ENCODE data around the gene AGBL1. TPM values are rescaled to one million over a fixed set of nuclear protein-coding genes. Genes with fewer than 3 reads are reported as not detected.

Gene AGBL1
- total and polyA plus RNA-seq, 2 donors (not counting 1 experiment from before 2014, with no cell fraction given), result not detected

DNA sequence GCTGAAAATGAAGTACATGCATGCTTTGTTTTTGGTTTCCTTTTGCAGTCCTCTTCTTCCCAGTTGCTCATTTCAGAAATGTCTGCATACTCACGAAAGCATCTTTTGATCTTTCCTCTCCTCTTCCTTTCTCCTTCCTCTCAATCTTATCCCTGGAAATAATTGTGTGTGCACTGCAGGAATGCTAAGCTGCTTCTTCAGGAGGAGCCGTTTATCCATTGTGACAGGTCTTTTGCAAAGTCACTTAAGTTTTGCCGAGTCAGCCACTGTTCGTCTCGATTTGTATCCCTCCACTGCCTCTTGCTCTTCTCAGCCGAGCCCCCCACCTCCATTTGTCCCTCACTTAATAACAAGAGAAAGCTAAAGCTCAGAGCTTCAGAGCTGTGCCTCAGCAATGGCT lies 597.6 kb downstream of the AGBL1 start:
- intact Hi-C loops (cut with micrococcal nuclease), result no loop called here
- DNase-seq (no peak), ATAC-seq (ENCODE audit: low read depth) (no peak)
- no peaks in the 10 kb centered on the region for H3K79me2 ChIP-seq (ENCODE audit: control insufficient read depth, insufficient read depth, low read length)
- Mint-ChIP-seq H3K4me3 (no peak overlapping the region), H3K9me3 (ENCODE audit: insufficient read depth) (no peaks in the 10 kb centered on the region), H3K4me1 (no peaks in the 10 kb centered on the region), H3K27ac (no peak overlapping the region), H3K27me3 (no peaks in the 10 kb centered on the region)
- POLR2A ChIA-PET, result no interaction called here
- no peaks in the 10 kb centered on the region for H4K20me1 ChIP-seq (ENCODE audit: control insufficient read depth, insufficient read depth, low read length, poor library complexity, severe bottlenecking)
- no peaks in the 10 kb centered on the region for H3K4me1 ChIP-seq (ENCODE audit: control insufficient read depth in 2 of 2, insufficient read depth in 2 of 2, low read length in 2 of 2)
- TF ChIP-seq, protein P1, sequence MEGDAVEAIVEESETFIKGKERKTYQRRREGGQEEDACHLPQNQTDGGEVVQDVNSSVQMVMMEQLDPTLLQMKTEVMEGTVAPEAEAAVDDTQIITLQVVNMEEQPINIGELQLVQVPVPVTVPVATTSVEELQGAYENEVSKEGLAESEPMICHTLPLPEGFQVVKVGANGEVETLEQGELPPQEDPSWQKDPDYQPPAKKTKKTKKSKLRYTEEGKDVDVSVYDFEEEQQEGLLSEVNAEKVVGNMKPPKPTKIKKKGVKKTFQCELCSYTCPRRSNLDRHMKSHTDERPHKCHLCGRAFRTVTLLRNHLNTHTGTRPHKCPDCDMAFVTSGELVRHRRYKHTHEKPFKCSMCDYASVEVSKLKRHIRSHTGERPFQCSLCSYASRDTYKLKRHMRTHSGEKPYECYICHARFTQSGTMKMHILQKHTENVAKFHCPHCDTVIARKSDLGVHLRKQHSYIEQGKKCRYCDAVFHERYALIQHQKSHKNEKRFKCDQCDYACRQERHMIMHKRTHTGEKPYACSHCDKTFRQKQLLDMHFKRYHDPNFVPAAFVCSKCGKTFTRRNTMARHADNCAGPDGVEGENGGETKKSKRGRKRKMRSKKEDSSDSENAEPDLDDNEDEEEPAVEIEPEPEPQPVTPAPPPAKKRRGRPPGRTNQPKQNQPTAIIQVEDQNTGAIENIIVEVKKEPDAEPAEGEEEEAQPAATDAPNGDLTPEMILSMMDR (IDR thresholded peaks at IDR 0.05), result no peak
- no peak for TF ChIP-seq EZH2 (IDR thresholded peaks at IDR 0.05; ENCODE audit: borderline replicate concordance, insufficient read depth, low read depth, low read length, poor library complexity, severe bottlenecking)
- H3K36me3 ChIP-seq (replicated peaks in 1 of 2; ENCODE audit: control extremely low read depth in 1 of 2, control insufficient read depth in 1 of 2, extremely low read depth in 1 of 2, insufficient read depth in 2 of 2, low read length in 1 of 2), result no peaks in the 10 kb centered on the region
- no peak overlapping the region for H3K4me2 ChIP-seq (replicated peaks; ENCODE audit: low read depth, low read length, poor library complexity, severe bottlenecking)
- no peaks in the 10 kb centered on the region for H3K27me3 ChIP-seq (replicated peaks in 1 of 4; ENCODE audit: control extremely low read depth in 1 of 4, control insufficient read depth in 3 of 4, insufficient read depth in 4 of 4, low read length in 3 of 4)
- no peak overlapping the region for H3K9ac ChIP-seq (ENCODE audit: low read length)
- no peaks in the 10 kb centered on the region for H3K9me3 ChIP-seq (ENCODE audit: control extremely low read depth in 1 of 3, control insufficient read depth in 2 of 3, insufficient read depth in 1 of 3, low read length in 2 of 3)
- no peak overlapping the region for H2AFZ ChIP-seq (ENCODE audit: insufficient read depth, low read depth, low read length, poor library complexity, severe bottlenecking)
- no peak overlapping the region for H3K4me3 ChIP-seq (ENCODE audit: control extremely low read depth in 1 of 5, extremely low read depth in 1 of 5, insufficient read depth in 1 of 5, low read depth in 2 of 5, low read length in 4 of 5)
- CTCF ChIA-PET, result no interaction called here
- 63% methylated on average over 5 of the region's 6 CpGs for WGBS (ENCODE audit: insufficient coverage)
- H3K27ac ChIP-seq (ENCODE audit: low read length in 2 of 2), result no peak overlapping the region

DNA sequence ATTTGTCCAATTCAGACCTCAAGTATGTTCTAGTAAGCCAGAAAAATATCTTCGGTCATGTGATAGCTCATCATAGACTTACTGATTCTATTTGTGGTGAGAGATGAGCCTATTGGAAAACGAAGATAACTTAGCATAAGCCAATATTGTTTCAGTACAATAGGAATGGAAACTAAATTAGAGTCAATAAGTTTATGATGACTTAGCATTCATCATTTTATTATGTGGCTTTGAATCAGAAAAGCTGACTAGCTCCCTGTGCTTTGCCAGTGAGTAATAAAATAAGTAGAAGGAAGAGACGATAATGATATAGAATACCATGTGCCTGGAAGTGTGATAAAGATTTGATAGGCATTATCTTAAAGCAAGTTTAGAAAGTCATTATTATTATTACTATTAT lies 605.6 kb downstream of the AGBL1 start:
- intact Hi-C loops (cut with micrococcal nuclease), result no loop called here
- Histone ChIP-seq H2AFZ (ENCODE audit: insufficient read depth, low read depth, low read length, poor library complexity, severe bottlenecking) (no peak overlapping the region), H3K9me3 (ENCODE audit: control extremely low read depth in 1 of 3, control insufficient read depth in 2 of 3, insufficient read depth in 1 of 3, low read length in 2 of 3) (no peaks in the 10 kb centered on the region), H3K4me3 (ENCODE audit: control extremely low read depth in 1 of 5, extremely low read depth in 1 of 5, insufficient read depth in 1 of 5, low read depth in 2 of 5, low read length in 4 of 5) (no peak overlapping the region), H3K4me2 (replicated peaks; ENCODE audit: low read depth, low read length, poor library complexity, severe bottlenecking) (no peak overlapping the region), H3K4me1 (ENCODE audit: control insufficient read depth in 2 of 2, insufficient read depth in 2 of 2, low read length in 2 of 2) (no peaks in the 10 kb centered on the region), H3K9ac (ENCODE audit: low read length) (no peak overlapping the region), H3K36me3 (replicated peaks in 1 of 2; ENCODE audit: control extremely low read depth in 1 of 2, control insufficient read depth in 1 of 2, extremely low read depth in 1 of 2, insufficient read depth in 2 of 2, low read length in 1 of 2) (no peaks in the 10 kb centered on the region), H3K27me3 (replicated peaks in 1 of 4; ENCODE audit: control extremely low read depth in 1 of 4, control insufficient read depth in 3 of 4, insufficient read depth in 4 of 4, low read length in 3 of 4) (no peaks in the 10 kb centered on the region), H3K79me2 (ENCODE audit: control insufficient read depth, insufficient read depth, low read length) (no peaks in the 10 kb centered on the region), H3K27ac (ENCODE audit: low read length in 2 of 2) (no peak overlapping the region), H4K20me1 (ENCODE audit: control insufficient read depth, insufficient read depth, low read length, poor library complexity, severe bottlenecking) (no peaks in the 10 kb centered on the region)
- H3K4me3 Mint-ChIP-seq, result no peak overlapping the region
- TF ChIP-seq EZH2 (IDR thresholded peaks at IDR 0.05; ENCODE audit: borderline replicate concordance, insufficient read depth, low read depth, low read length, poor library complexity, severe bottlenecking), result no peak
- TF ChIP-seq, protein P1 (IDR thresholded peaks at IDR 0.05), result no peak
- ATAC-seq (ENCODE audit: low read depth) (no peak), DNase-seq (no peak)
- WGBS (ENCODE audit: insufficient coverage), result no CpG with 5 or more reads among the region's 3 CpGs
- CTCF ChIA-PET, result no interaction called here
- H3K27ac Mint-ChIP-seq, result no peak overlapping the region
- no peaks in the 10 kb centered on the region for H3K27me3 Mint-ChIP-seq
- H3K4me1 Mint-ChIP-seq, result no peaks in the 10 kb centered on the region
- POLR2A ChIA-PET, result no interaction called here
- H3K9me3 Mint-ChIP-seq (ENCODE audit: insufficient read depth), result no peaks in the 10 kb centered on the region

Measured in B cell (primary cell).